GM18498 (cell line): Measurements from ENCODE around the gene RMI1.

Experiments used
- ATAC-seq: cut with Tn5 transposase; IDR thresholded peaks from one replicate; pipeline ENCODE4 v1.9.1; 2021; ENCODE audit warnings: mild to moderate bottlenecking, moderate library complexity; ENCODE audit not compliant: unreplicated experiment

The RMI1 gene

GRCh38 chr9:83967073-83967472 is 13.5 kb upstream of the RMI1 start:
- no peak for ATAC-seq

- no peak for ATAC-seq
These were observed 11.0 kb upstream of the RMI1 start for GRCh38 chr9:83969602-83970001.

GRCh38 chr9:83971485-83971884 is 9.1 kb upstream of the RMI1 start:
- no peak for ATAC-seq

- ATAC-seq, result no peak
These were observed 8.3 kb upstream of the RMI1 start for GRCh38 chr9:83972286-83972685.

GRCh38 chr9:83975300-83975699 is 5.3 kb upstream of the RMI1 start:
- ATAC-seq, result no peak

GRCh38 chr9:83976372-83976771 is 4.2 kb upstream of the RMI1 start:
- no peak for ATAC-seq

- ATAC-seq, result no peak
These were observed 3.4 kb upstream of the RMI1 start for GRCh38 chr9:83977196-83977595.

GRCh38 chr9:83978992-83979811 is 1.4 kb upstream of the RMI1 start:
- ATAC-seq, result peak; percentile 30

- ATAC-seq, result peak; percentile 86
These were observed 702 bp upstream of the RMI1 start, which contains the start of gene HNRNPK for GRCh38 chr9:83979812-83980394. Gene HNRNPK, minus strand, starts transcription at chr9:83980215. Its CDS starts 1,963 bp downstream, at chr9:83978252.

GRCh38 chr9:83981126-83981871 is 694 bp downstream of the RMI1 start:
- peak; percentile 2 for ATAC-seq

GRCh38 chr9:83986195-83986594 is 5.6 kb downstream of the RMI1 start:
- peak; percentile 43 for ATAC-seq

- no peak for ATAC-seq
These were observed 6.3 kb downstream of the RMI1 start for GRCh38 chr9:83986765-83987401.

GRCh38 chr9:83987402-83987791 is 6.8 kb downstream of the RMI1 start:
- no peak for ATAC-seq

- no peak for ATAC-seq
These were observed 7.8 kb downstream of the RMI1 start for GRCh38 chr9:83988411-83988810.

GRCh38 chr9:83991355-83991754 is 10.8 kb downstream of the RMI1 start:
- ATAC-seq, result no peak

- ATAC-seq, result no peak
These were observed 11.8 kb downstream of the RMI1 start for GRCh38 chr9:83992407-83992806.

- ATAC-seq, result no peak
These were observed 12.3 kb downstream of the RMI1 start for GRCh38 chr9:83992901-83993300.

- no peak for ATAC-seq
These were observed 15.5 kb downstream of the RMI1 start for GRCh38 chr9:83996126-83996525.

- no peak for ATAC-seq
These were observed 18.7 kb downstream of the RMI1 start for GRCh38 chr9:83999141-83999918.

GRCh38 chr9:84000186-84000585 is 19.6 kb downstream of the RMI1 start:
- ATAC-seq, result no peak

- ATAC-seq, result no peak
These were observed 21.0 kb downstream of the RMI1 start for GRCh38 chr9:84001621-84002020.
